GM19467 (cell line): Measurements from ENCODE around the gene PRDM16.

ENCODE experiments used
- ATAC-seq: cut with Tn5 transposase; IDR thresholded peaks from one replicate; pipeline ENCODE4 v1.9.1; 2021; ENCODE audit warnings: mild to moderate bottlenecking, moderate library complexity; ENCODE audit not compliant: unreplicated experiment

The PRDM16 gene

DNA sequence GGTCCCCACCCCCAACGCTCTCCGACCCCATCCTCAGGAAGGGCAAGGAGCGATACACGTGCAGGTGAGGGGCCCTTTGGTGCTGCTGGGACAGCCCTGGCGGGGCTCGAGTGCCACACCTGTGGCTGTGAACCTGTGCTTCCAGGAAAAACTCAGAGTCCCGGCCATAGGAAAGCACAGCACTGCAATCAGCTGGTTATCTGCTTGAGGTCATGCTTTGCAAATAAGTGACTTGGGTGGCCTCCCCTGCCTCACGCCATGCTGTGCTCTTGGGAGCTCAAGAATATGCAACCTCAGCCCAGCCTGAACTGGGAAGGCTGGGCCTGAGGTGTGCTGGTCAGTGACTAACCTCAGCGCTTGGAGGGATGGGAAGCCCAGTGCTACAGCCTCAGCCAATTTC, 348.9 kb downstream of the PRDM16 start:
- ATAC-seq = no peak

DNA sequence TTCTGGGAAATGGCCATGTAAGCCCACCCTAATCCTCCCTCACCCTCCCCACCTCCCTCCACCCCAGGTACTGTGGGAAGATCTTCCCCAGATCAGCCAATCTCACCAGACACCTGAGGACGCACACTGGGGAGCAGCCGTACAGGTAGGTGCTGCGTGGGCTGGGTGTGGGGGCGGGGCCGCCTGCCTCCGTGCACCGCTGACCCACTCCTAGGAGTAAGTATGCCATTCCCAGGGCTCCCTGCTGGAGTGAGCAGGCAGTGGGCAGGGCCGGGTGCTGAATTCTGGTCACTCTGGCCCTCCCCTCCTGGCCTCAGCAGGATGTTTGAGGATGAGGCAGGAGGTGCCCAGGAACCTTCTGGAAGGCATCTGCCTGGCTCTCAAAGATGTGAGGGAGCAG, 349.6 kb downstream of the PRDM16 start:
- no peak for ATAC-seq

DNA sequence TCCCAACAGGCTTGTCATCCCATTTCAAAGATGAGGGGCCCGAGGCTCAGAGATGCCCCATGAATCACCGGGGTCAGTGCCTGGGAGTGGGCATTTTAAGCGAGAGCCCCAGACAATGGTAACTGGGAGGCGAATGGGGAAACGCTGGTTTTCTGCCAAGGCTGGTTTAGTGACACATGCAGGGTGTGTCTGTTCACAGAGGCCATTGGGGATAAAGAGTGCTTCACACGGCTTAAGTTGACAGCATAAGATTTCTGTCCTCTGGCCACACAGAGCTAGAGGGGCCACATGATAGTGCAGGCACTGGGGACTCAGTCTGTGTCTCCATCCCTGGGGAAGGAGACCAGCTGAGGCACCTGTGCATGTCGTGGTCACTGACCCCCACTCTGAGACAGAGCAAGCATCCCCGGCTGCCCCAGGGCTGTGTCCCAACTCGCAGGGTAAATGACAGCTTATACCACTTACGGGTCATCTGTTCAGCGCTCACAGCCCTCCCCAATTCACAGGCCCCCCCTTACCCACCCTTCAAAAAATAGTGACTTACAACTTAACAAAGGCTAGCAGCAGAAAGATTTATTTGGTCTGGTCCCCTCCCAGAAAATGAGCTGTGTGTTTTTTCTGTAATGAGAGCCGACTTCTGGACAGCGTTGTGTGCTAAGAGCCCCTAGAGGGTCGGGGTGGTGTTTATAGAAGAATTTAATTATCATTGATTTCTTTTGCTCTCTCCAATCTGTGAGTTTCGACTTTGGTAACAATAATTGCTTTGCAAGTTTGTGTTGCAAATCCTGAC, 350.6 kb downstream of the PRDM16 start:
- ATAC-seq = no peak

DNA sequence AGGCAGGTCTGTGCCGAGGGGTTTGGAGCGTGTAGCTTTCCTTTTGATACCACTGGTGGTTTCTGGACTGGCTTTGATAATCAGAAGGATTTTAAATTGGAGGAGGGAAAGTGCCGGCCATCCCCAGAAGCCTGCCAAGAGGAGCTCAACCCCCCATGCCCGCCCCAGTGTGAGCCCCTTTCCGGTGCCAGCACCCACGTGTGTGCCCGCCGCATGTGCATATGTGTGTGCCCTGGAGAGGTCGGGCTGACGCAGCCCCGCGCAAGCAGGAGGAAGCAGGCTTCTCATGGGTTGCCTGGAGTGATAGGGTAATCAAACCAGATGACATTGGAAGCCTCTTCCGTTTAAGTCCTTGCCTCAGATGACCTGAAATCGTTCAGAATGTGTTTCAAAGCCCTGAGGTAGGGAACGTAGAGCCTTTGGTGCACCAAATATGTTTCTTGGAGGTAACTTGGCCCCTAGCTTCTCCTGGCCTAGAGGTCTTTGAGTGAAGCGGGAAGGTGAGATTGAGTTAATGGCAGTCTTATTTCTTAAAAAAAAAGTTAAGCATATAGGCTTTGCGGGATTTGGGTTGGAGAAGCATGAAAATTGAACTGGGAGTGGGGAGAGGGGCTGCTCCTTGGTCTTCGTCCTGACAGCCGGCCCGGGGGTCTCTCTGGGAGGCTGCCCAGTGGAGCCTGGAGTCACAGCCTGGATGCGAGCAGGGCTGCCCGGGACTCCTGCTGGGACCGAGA, 351.4 kb downstream of the PRDM16 start:
- no peak for ATAC-seq

DNA sequence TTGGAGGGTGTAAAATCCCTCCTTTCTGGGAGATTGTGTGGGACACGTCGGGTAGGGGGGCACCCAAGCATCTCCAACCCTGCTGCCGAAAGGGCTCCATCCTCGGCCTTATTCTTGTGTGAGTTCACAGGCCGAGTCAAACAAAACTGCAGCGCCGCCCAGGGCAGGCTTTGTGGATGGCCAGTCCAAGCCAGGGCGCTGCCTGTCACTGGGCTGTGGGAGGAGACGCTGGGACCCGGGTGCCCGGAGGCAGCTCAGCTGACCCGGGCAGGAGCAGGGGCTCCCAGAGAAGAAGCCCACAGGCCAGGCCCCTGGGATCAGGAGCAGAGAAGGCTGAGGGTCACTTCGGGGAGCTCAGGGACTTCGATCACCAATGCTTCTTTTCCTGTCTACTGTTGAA, 353.6 kb downstream of the PRDM16 start:
- no peak for ATAC-seq

DNA sequence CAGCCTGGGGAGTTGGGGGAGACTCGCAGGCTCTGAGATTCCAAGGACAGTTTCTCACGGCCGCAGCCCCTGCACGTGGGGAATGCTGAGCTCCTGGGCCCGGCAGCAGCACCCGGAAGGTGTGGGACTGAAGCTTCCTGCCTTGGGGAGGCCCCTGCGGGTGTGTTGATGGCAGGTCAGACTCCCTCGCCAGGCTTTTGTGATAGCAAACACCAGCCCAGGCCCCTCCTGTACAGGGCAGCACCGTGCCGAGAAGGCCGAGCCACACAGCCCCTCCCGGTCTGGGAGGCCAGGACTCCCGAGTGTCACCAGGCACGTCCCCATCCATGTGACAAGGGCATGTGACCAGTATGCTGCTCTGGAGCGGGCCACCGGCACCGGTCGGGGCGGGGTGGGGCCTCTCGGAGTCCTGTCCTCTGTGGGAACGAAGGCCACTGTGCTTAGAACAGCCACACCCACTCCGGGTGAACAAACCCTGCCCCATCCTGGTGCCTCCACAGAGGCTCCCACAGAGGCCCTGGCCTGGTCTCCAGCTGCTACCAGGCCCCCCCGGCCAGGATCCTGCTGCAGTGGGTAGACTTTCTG, 354.3 kb downstream of the PRDM16 start:
- ATAC-seq = no peak

DNA sequence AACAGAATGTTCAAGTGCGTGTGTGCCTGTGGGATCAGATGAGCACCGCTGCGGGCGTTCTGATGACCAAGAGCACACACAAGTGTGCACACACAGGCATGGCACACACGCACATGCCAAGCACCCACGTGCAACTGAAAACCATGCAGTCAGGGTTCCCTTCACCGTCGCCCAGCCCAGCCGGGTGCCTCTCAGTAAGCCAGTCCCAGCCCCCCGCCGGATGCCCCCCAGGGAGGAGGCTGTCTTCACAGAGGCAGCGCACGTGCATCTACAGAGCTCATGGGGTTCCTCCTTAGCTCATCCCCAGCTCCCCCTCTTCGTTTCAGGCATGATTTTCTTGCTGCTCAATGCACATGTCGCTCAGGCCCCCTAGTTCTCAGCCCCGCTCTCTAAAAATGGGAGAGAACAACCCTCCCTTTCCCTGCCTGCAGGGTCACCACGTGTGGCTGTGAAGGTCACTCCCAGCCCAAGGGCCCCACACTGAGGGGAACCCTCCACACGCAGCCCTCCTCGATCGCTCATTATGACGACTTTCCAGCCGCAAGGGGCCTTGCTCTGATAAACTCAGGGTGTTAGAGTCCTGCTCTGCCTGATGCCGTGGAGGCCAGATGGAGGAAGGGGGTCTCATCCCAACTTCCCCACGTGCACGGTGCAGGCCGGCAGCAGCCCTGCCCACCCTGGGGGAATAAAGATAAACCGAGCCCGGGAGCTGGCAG, 355.1 kb downstream of the PRDM16 start:
- ATAC-seq = no peak

DNA sequence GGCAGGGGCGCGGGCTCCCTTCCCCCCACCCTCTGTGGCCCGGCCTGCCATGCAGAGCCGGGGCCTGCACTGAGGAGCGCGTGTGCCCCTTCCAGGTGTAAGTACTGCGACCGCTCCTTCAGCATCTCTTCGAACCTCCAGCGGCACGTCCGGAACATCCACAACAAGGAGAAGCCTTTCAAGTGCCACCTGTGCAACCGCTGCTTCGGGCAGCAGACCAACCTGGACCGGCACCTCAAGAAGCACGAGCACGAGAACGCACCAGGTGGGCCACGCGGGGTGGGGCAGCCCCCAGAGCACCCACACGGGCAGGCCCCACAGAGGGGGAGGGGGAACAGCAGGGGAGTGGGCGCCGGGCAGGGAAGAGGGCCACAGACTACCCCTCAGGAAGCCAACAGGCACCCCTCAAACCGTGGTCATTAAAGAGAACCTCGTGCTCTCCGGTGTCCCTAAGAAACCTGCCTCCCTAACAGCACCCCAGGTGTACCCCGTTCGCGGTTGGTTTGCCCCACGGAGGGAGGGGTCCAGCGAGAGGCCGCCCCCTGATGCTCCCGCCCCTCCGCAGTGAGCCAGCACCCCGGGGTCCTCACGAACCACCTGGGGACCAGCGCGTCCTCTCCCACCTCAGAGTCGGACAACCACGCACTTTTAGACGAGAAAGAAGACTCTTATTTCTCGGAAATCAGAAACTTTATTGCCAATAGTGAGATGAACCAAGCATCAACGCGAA, 356.6 kb downstream of the PRDM16 start:
- no peak for ATAC-seq

DNA sequence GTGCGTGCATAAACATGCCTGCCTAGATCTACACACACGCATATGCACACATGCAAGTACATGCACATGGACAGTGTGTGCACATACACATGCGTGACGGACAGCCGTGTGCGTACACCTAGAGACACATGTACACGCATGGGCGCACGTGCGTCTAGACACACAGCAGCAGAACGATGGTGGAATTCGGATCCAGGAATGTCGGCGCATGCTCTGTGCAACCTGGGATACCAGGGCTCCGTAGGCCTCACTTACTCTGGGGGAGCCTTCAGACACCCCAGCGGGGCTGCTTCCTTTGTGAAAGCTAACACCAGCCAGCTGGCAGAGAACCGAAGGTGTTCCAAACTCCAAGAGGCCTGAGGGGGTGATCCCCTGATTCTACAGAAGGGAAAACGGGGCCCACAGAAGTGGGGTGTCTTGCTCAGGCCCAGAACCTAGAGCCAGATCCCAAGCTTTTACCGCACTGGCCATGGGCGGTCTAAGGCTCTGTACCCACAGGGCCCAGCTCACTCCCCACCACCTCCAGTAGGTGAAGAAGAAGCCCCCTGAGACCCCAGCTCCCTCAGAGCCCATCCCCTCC, 358.0 kb downstream of the PRDM16 start:
- ATAC-seq = no peak

DNA sequence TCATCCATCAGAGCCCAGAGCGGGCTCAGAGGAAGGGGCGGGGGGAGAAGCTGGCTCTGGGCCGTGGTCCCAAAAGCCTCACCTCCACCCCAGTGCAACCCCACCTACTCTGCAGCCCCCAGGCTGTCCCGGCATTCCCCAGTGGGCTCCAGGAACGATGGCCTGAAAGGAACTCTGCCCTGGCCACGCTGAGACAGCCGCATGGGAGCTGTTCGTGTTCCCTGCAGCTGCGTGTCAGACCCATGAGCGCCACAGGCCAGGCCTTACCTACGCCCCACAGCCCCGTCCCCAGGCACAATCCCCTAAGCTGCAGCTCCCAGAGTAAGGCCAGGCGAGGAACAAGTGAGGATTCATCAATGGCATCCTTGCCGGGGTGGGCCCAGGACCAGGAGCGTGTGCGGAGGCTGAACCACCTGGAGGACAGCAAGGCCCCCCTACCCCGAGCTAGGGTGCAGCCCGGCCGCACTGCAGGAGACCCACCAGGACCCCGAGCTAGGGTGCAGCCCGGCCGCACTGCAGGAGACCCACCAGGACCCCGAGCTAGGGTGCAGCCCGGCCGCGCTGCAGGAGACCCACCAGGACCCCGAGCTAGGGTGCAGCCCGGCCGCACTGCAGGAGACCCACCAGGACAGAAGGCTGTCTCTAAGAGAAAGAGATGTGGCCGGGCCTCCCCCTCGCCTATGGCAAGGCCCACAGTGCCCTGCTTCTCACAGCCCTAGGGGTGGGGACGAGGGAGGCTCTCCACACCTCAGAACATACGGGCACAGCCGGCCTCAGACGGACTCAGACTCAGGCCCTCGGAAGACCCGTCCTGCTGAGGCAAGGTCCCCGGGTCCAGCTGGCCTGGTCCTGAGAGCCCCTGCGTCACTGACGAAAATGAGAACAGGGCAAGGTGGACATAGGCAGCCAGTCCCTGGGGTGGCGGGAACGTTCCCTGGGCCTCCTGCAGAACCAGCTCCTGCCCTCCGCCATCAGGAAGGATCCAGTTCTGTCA, 359.0 kb downstream of the PRDM16 start:
- ATAC-seq = no peak

DNA sequence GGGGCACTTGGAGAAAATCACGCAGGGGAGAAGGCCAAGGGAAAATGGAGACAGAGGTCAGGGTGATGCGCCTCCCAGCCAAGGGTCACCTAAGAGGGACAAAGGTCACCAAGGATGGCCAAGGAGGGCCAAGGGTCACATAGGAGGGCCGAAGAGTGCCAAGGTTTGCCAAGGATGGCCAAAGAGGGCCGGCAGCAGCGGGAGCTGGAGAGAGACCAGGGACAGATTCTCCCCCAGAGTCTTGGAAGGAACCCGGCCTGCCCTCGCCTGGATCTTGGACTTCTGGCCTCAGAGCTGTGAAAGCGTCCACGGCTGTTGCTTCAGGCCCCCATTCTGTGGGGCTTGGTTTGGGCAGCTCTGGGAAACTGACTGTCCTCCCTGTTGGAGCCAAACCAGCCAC, 359.9 kb downstream of the PRDM16 start:
- no peak for ATAC-seq

DNA sequence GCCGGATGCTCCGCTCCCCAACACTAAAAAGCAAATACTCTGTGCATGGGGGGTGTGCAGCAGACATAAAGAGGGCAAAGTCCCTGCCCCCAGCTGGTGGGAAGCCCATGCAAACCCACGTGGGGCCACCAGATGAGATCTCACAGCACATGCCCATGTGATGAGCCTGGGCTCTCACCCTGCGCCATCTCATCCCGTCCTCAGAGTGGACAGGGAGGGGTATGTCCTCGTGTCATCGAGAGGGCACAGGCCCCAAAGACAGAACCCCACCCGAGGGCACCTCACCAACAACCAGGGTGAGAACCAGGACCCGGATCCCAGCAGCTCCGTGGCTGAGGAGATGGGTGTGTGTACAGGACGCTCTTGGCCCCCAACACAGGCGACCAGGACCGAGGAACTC, 360.3 kb downstream of the PRDM16 start:
- ATAC-seq = no peak

DNA sequence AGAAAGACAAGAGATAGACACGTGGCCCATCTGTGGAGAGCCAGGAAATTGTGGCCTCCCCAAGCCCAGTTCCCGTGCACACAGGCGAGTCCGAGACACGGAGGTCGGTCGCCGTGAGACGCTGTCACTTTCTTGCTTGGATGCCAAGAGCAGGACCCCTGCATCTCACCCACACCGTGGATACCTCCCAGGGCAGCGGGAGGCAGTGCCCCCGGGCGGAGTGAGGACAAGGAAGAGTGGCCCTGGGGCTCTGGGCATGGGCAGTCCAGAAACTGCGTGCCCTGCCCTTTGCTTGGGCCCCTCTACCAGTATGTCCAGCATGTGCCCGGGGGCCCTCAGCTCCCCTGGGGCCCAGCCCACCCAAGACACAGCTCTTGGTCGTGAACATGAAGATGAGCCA, 360.8 kb downstream of the PRDM16 start:
- no peak for ATAC-seq

DNA sequence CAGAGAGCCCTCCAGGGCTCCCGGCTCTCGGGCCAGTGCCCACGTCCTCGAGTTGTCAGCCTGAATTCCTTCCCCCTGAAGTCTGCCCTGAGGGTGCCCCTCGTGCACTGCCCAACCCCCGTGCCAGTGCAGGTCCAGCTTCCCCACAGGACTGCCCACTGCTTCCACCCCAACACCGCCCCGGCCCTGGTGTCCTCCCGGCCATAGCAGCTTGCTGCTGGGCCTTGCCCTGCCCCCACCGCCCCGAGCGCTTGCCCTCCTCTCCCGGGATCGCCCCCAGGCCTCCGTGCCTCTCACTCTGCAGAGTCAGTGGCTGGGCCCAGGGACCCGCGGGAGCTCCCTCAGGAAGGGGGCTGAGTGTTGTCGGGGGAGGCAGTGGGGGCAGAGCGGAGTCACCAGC, 361.4 kb downstream of the PRDM16 start:
- ATAC-seq = no peak

DNA sequence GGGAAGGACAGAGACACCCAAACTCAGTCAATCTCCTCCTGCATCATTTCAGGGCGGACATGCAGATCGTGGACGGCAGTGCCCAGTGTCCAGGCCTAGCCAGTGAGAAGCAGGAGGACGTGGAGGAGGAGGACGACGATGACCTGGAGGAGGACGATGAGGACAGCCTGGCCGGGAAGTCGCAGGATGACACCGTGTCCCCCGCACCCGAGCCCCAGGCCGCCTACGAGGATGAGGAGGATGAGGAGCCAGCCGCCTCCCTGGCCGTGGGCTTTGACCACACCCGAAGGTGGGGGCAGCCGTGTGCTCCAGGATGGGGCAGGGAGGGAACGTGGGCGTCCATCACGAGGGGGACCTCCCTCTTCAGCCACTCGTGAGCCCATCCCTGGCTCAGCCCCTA, 361.8 kb downstream of the PRDM16 start:
- no peak for ATAC-seq

DNA sequence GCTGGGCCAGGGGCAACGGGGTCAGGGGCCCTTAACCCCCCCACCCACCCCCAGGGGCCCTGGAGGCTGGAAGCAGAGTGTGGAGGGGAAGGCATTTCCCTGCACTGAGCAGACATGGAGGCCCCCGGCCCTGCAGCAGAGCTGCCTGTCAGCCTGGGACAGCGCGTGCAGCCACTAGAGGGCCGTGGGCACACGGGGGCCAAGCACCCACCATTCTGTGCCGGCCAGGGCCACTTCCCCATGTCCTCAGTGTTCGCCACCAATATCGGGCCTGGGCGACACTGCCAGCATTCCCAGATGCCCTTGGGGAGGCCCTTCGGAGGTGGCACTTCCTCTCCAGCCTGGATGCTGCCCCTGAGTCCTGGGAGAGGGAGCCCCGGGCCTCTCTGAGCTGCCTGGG, 362.3 kb downstream of the PRDM16 start:
- ATAC-seq = no peak

DNA sequence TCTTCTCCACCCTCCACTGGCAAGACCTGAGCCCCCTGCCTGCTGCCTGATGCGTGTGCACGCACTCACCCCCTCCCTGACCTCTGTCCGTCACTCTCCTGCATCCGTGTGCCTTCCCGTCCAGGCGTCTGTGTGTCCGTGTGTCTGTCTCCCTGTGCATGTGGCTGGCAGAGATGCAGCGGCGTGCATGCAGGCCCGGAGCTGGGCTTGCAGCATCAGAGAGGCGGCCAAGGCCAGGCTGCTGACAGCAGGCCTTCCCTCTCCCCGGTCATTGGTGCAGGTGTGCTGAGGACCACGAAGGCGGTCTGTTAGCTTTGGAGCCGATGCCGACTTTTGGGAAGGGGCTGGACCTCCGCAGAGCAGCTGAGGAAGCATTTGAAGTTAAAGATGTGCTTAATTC, 362.7 kb downstream of the PRDM16 start:
- ATAC-seq = no peak

DNA sequence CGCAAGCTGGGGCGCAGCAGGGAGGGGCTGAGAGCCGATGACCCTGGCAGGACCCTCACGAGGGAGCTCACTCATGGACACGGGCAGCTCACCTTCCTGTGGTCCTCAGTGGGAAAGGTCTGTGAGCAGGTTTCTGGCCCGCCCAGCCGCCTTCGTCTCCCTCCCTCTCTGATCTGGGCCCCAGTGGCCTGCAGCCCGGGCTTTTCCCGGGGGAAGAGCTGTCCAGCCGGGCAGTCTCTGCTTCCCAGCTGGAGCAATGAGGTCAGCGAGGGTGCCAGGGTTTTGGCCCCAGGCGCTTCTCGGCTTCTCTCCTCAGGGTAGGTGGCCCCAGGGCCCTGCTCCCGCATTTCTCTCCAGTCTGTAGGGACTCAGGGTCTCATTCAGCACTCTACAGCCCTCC, 363.3 kb downstream of the PRDM16 start:
- no peak for ATAC-seq

DNA sequence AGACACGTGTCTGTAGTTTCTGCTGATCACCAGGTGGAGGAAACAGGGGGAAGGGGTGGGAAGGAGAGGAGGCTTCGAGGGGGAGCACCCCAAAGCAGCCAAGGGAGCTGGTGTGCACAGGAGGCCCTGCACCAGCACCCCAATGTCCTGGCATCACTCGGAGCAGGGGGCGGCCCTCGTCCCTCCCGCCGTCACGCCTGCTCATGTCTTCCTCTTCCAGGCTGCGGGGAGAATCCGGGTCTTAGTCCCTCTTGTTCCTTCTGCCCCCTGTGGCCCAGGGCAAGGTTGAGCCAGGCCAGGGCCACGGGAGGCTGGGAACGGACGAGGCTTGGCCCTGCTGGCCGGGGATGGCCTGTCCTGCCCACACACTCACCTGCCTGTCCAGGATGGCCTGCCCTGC, 364.1 kb downstream of the PRDM16 start:
- no peak for ATAC-seq
